CD8-positive, alpha-beta memory T cell (primary cell): Measurements from ENCODE around the gene PRRT4. TPM values are rescaled to one million over a fixed set of nuclear protein-coding genes. Genes with fewer than 3 reads are reported as not detected.
A peak's percentile ranks its signal among the peaks of the same experiment; 100 is the strongest.

Experiments
- CTCF ChIA-PET: fragments of 350-600 bp; sonication (Branson Sonifier 250); formaldehyde crosslinking; loops from one replicate; lab custom pipeline; 2021; ENCODE audit warnings: antibody characterized with exemption; lab: Charles Lee
- POLR2A ChIA-PET: fragments of 350-600 bp; sonication (Branson Sonifier 250); formaldehyde crosslinking; loops from one replicate; lab custom pipeline; 2021; ENCODE audit warnings: antibody characterized with exemption; lab: Charles Lee
- DNase-seq, 5 donors: peaks; one replicate each; pipeline versions ENCODE4 v3.0.0 to v3.0.0-alpha.2; 2020 to 2022; ENCODE audit warnings: mixed read lengths in 1 of 5
- H3K27ac ChIP-seq: one replicate; pipeline ENCODE4 v1.7.0; 2013; ENCODE audit warnings: low read depth, mild to moderate bottlenecking, low read length, moderate library complexity
- H3K27me3 ChIP-seq: 2 replicates; pipeline ENCODE4 v1.7.0; 2013; ENCODE audit warnings: low read length, mild to moderate bottlenecking; ENCODE audit not compliant: insufficient read depth, poor library complexity, severe bottlenecking
- H3K36me3 ChIP-seq: 2 replicates; pipeline ENCODE4 v1.7.0; 2013; ENCODE audit warnings: mild to moderate bottlenecking, low read length, moderate library complexity; ENCODE audit not compliant: insufficient read depth
- H3K4me1 ChIP-seq: 2 replicates; pipeline ENCODE4 v1.7.0; 2013; ENCODE audit warnings: mild to moderate bottlenecking, low read length, moderate library complexity; ENCODE audit not compliant: insufficient read depth
- H3K4me3 ChIP-seq: 2 replicates; pipeline ENCODE4 v1.7.0; 2013; ENCODE audit warnings: mild to moderate bottlenecking, low read length
- H3K9me3 ChIP-seq: 2 replicates; pipeline ENCODE4 v1.7.0; 2013; ENCODE audit warnings: mild to moderate bottlenecking, low read length
- H3K27ac Mint-ChIP-seq, 8 donors: one replicate each; pipeline ENCODE4 v1.8.0; 2020 to 2021; ENCODE audit warnings: mixed read lengths in 8 of 8, mild to moderate bottlenecking in 6 of 8, inconsistent platforms in 3 of 8, moderate library complexity in 3 of 8
- H3K27me3 Mint-ChIP-seq, 2 donors: one replicate each; pipeline ENCODE4 v1.8.0; 2020 to 2021; ENCODE audit warnings: mixed read lengths in 2 of 2, mild to moderate bottlenecking in 1 of 2, moderate library complexity in 1 of 2
- H3K36me3 Mint-ChIP-seq, 3 donors: one replicate each; pipeline ENCODE4 v1.8.0; 2020 to 2021; ENCODE audit warnings: mixed read lengths in 3 of 3, inconsistent platforms in 1 of 3, mild to moderate bottlenecking in 1 of 3
- H3K4me1 Mint-ChIP-seq, 3 donors: one replicate each; pipeline ENCODE4 v1.8.0; 2020 to 2021; ENCODE audit warnings: mixed read lengths in 3 of 3, inconsistent platforms in 1 of 3, mild to moderate bottlenecking in 1 of 3
- H3K4me3 Mint-ChIP-seq, 7 donors: one replicate each; pipeline ENCODE4 v1.8.0; 2020 to 2021; ENCODE audit warnings: mixed read lengths in 7 of 7, mild to moderate bottlenecking in 6 of 7, moderate library complexity in 4 of 7, inconsistent platforms in 2 of 7
- H3K9me3 Mint-ChIP-seq, 5 donors: one replicate each; pipeline ENCODE4 v1.8.0; 2020 to 2022; ENCODE audit warnings: mixed read lengths in 5 of 5, mild to moderate bottlenecking in 3 of 5, moderate library complexity in 2 of 5, inconsistent platforms in 1 of 5
- polyA plus RNA-seq: library from polyadenylated mRNA; unstranded; fragments of 300-500 nt; fragmentation: Illumina TruSeq; gene quantifications from one replicate; pipeline ENCODE4 v1.2.3, GENCODE V29; 2021
- total RNA-seq, 2 experiments: library from RNA; stranded (reverse); gene quantifications; one replicate each; pipeline ENCODE4 v1.2.3, GENCODE V29; 2021

PRRT4 gene
- total and polyA plus RNA-seq, 3 experiments from 2014 or later = 0.09 to 0.35 (median 0.22) TPM

DNA sequence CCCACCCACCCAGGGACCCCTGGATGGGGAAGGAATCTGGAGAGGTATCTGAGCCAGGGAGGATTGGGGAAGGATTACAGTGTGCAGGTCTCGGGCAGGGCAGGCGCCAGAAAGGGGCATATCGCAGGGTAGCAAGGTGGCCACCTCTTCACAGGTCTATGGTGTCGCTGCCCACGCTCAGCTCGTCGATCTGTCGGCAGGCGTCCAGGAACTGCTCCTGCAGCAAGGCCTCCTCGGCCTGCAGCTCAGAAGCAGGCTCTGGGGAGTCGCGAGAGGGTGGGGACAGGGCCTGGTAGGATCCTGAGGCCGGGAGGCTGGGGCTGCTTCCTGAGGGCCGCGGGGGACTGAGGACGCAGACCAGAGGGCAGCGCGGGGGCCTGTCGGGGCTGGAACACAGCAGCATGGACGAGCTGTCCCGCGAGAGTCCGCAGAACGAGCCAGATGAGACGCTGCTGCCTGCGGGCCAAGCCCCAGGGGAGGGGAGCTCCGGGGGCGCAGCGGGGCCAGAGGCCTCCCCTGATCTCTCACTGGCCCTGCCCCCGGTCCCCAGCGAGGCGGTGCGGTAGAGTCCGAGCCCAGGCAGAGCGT lies 10.7 kb downstream of the PRRT4 start:
- DNase-seq = no peak
- no peaks in the 10 kb centered on the region for H3K4me1 ChIP-seq
- Mint-ChIP-seq H3K27me3 (peaks cover 25 to 37% of the 10 kb centered on the region in 2 donors), H3K4me1 (peaks cover 0 to 5% (median 5%) of the 10 kb centered on the region in 3 donors), H3K27ac (no peak overlapping the region), H3K36me3 (no peaks in the 10 kb centered on the region), H3K9me3 (no peaks in the 10 kb centered on the region), H3K4me3 (peak overlapping the region in 3 of 7 donors; percentile 19 to 46 (median 24))
- no peak overlapping the region for H3K27ac ChIP-seq
- H3K27me3 ChIP-seq = peaks cover 2% of the 10 kb centered on the region
- no peaks in the 10 kb centered on the region for H3K36me3 ChIP-seq
- H3K4me3 ChIP-seq = no peak overlapping the region
- no peaks in the 10 kb centered on the region for H3K9me3 ChIP-seq
- POLR2A ChIA-PET = no interaction called here
- CTCF ChIA-PET = interaction anchor here (1.1 to 1.4 kb wide), 2 partner anchors 35 to 75 kb away, joined by 3 to 4 read pairs; no protein-coding TSS in a partner anchor

GRCh38 chr7:128349466-128349825 lies 12.0 kb downstream of the PRRT4 start:
- Mint-ChIP-seq H3K27ac (peak overlapping the region in 1 of 8 donors; percentile 48), H3K27me3 (peaks cover 22 to 30% of the 10 kb centered on the region in 2 donors), H3K36me3 (no peaks in the 10 kb centered on the region), H3K4me1 (peaks cover 0 to 5% (median 5%) of the 10 kb centered on the region in 3 donors), H3K9me3 (no peaks in the 10 kb centered on the region), H3K4me3 (peak overlapping the region in 2 of 7 donors; percentile 20 to 56)
- POLR2A ChIA-PET = interaction anchor here (1.1 kb wide), 1 partner anchor 12 kb away, joined by 11 read pairs; no protein-coding TSS in a partner anchor
- CTCF ChIA-PET = no interaction called here
- no peaks in the 10 kb centered on the region for H3K36me3 ChIP-seq
- no peaks in the 10 kb centered on the region for H3K4me1 ChIP-seq
- DNase-seq = no peak
- H3K4me3 ChIP-seq = no peak overlapping the region
- H3K27me3 ChIP-seq = peaks cover 2% of the 10 kb centered on the region
- H3K9me3 ChIP-seq = no peaks in the 10 kb centered on the region
- no peak overlapping the region for H3K27ac ChIP-seq

DNA sequence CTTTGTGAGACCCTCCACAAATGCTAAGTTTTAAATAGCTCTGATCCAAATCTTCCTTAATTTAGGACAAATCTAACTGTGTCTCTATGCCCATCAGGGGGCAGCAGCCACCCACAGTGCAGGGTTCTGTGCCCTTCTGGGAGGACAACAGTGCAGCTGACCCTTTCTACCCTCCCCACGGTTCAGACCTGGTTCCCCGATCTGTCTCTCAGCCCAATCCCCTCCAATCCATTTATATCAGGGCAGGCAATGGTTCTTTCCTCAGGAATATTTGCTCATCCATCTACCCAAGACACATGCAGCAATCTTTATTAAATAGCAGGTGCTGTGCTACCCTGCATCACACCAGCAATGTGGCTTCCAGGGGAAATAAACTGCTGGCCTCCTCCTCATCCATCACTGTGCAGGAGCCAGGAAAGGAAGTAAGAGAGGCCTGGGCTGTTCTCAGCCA lies 13.8 kb downstream of the PRRT4 start:
- H3K9me3 Mint-ChIP-seq = no peaks in the 10 kb centered on the region
- peaks cover 5% of the 10 kb centered on the region for H3K4me1 ChIP-seq
- H3K36me3 Mint-ChIP-seq = peaks cover 0 to 6% (median 0%) of the 10 kb centered on the region in 3 donors
- DNase-seq = peak in 3 of 5 donors; percentile 21 to 63 (median 28)
- ChIA-PET CTCF (interaction anchor here (0.6 to 3.0 kb wide), 19 partner anchors 9 to 228 kb away, joined by 3 to 53 read pairs (median 3); no protein-coding TSS in a partner anchor), POLR2A (no interaction called here)
- no peaks in the 10 kb centered on the region for H3K36me3 ChIP-seq
- H3K4me1 Mint-ChIP-seq = peaks cover 11 to 15% (median 11%) of the 10 kb centered on the region in 3 donors
- H3K27me3 ChIP-seq = no peaks in the 10 kb centered on the region
- peaks cover 10 to 16% of the 10 kb centered on the region in 2 donors for H3K27me3 Mint-ChIP-seq
- peak overlapping the region in 1 of 7 donors; percentile 49 for H3K4me3 Mint-ChIP-seq
- no peak overlapping the region for H3K27ac ChIP-seq
- no peak overlapping the region for H3K4me3 ChIP-seq
- H3K9me3 ChIP-seq = no peaks in the 10 kb centered on the region
- peak overlapping the region in 1 of 8 donors; percentile 2 for H3K27ac Mint-ChIP-seq

- Histone ChIP-seq H3K4me1 (peaks cover 26% of the 10 kb centered on the region), H3K36me3 (peaks cover 7% of the 10 kb centered on the region), H3K9me3 (no peaks in the 10 kb centered on the region), H3K4me3 (no peak overlapping the region), H3K27ac (no peak overlapping the region), H3K27me3 (no peaks in the 10 kb centered on the region)
- Mint-ChIP-seq H3K27me3 (peaks cover under 1 to 10% of the 10 kb centered on the region in 2 donors), H3K4me3 (peak overlapping the region in 6 of 7 donors; percentile 44 to 97 (median 68)), H3K36me3 (peaks cover 0 to 16% (median 2%) of the 10 kb centered on the region in 3 donors), H3K27ac (peak overlapping the region in 1 of 8 donors; percentile 91), H3K4me1 (peaks cover 31 to 43% (median 33%) of the 10 kb centered on the region in 3 donors), H3K9me3 (no peaks in the 10 kb centered on the region)
- POLR2A ChIA-PET = interaction anchor here (0.6 to 1.4 kb wide), 4 partner anchors 9 to 527 kb away, joined by 3 to 6 read pairs (median 4); partner anchors contain the start of gene HILPDA
- no peak for DNase-seq
- CTCF ChIA-PET = interaction anchor here (0.7 to 3.9 kb wide), 13 partner anchors 9 to 111 kb away, joined by 3 to 26 read pairs (median 4); partner anchors contain the start of gene HILPDA
Observed at GRCh38 chr7:128344431-128344774, 17.1 kb downstream of the PRRT4 start.

GRCh38 chr7:128343554-128344430 lies 17.7 kb downstream of the PRRT4 start, which contains the start of gene RBM28:
TSS of gene RBM28 (minus strand) at chr7:128343908. CDS start at chr7:128343793, 115 bp downstream.
- peak within 1 kb of the TSS; percentile 93 to 99 (median 96) for H3K4me3 Mint-ChIP-seq
- peaks cover 0 to 22% (median 4%) of the 10 kb centered on the region in 3 donors for H3K36me3 Mint-ChIP-seq
- H3K27ac ChIP-seq = peak within 1 kb of the TSS; percentile 76
- peak within 1 kb of the TSS; percentile 64 for H3K4me3 ChIP-seq
- H3K4me1 Mint-ChIP-seq = peaks cover 31 to 43% (median 33%) of the 10 kb centered on the region in 3 donors
- ChIA-PET POLR2A (interaction anchor here (0.6 to 1.4 kb wide), 4 partner anchors 9 to 527 kb away, joined by 3 to 6 read pairs (median 4); partner anchors contain the start of gene HILPDA), CTCF (interaction anchor here (1.0 to 3.9 kb wide), 10 partner anchors 9 to 83 kb away, joined by 3 to 26 read pairs (median 4); no protein-coding TSS in a partner anchor)
- no peaks in the 10 kb centered on the region for H3K27me3 ChIP-seq
- H3K27ac Mint-ChIP-seq = peak within 1 kb of the TSS; percentile 81 to 97 (median 96)
- H3K27me3 Mint-ChIP-seq = peaks cover 0 to 8% of the 10 kb centered on the region in 2 donors
- peak; percentile 71 to 90 (median 86) for DNase-seq
- peaks cover 26% of the 10 kb centered on the region for H3K4me1 ChIP-seq
- no peaks in the 10 kb centered on the region for H3K9me3 ChIP-seq
- no peaks in the 10 kb centered on the region for H3K9me3 Mint-ChIP-seq
- H3K36me3 ChIP-seq = peaks cover 13% of the 10 kb centered on the region

DNA sequence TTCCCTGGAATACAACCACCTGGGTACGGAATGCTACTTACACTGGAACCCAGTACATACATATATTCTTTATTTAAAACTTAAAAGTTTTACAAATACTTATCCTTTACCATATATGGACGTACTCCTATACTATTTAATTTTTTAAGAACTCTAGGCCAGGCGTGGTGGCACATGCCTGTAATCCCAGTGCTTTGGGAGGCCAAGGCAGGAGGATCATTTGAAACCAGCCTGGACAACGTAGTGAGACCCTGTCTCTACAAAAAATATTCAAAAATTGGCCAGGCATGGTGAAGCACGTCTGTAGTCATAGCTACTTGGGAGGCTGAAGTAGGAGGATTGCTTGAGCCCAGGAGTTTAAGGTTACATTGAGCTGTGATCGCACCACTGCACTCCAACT lies 19.8 kb downstream of the PRRT4 start:
- Histone ChIP-seq H3K4me3 (no peak overlapping the region), H3K27me3 (no peaks in the 10 kb centered on the region), H3K27ac (peak overlapping the region; percentile 9), H3K4me1 (peaks cover 26% of the 10 kb centered on the region), H3K9me3 (no peaks in the 10 kb centered on the region), H3K36me3 (peaks cover 26% of the 10 kb centered on the region)
- ChIA-PET POLR2A (no interaction called here), CTCF (interaction anchor here (1.1 to 3.9 kb wide), 2 partner anchors 20 to 85 kb away, joined by 3 to 20 read pairs; no protein-coding TSS in a partner anchor)
- H3K27me3 Mint-ChIP-seq = no peaks in the 10 kb centered on the region
- peak overlapping the region in 4 of 8 donors; percentile 42 to 96 (median 82) for H3K27ac Mint-ChIP-seq
- DNase-seq = no peak
- H3K36me3 Mint-ChIP-seq = peaks cover 9 to 42% (median 16%) of the 10 kb centered on the region in 3 donors
- no peaks in the 10 kb centered on the region for H3K9me3 Mint-ChIP-seq
- peak overlapping the region in 6 of 7 donors; percentile 51 to 97 (median 95) for H3K4me3 Mint-ChIP-seq
- H3K4me1 Mint-ChIP-seq = peaks cover 31 to 43% (median 33%) of the 10 kb centered on the region in 3 donors

- Histone ChIP-seq H3K9me3 (no peaks in the 10 kb centered on the region), H3K36me3 (peaks cover 60% of the 10 kb centered on the region), H3K4me3 (no peak overlapping the region), H3K27ac (no peak overlapping the region), H3K4me1 (peaks cover 2% of the 10 kb centered on the region), H3K27me3 (no peaks in the 10 kb centered on the region)
- no peak for DNase-seq
- Mint-ChIP-seq H3K9me3 (no peaks in the 10 kb centered on the region), H3K36me3 (peaks cover 25 to 88% (median 37%) of the 10 kb centered on the region in 3 donors), H3K4me1 (peaks cover 2 to 11% (median 8%) of the 10 kb centered on the region in 3 donors), H3K27ac (peak overlapping the region in 1 of 8 donors; percentile 59), H3K27me3 (no peaks in the 10 kb centered on the region), H3K4me3 (no peak overlapping the region)
- ChIA-PET POLR2A (no interaction called here), CTCF (no interaction called here)
Observed at GRCh38 chr7:128335730-128336129, 25.8 kb downstream of the PRRT4 start.
